K562 (cell line): Measurements from ENCODE around the gene DKC1.

Experiments
- CBX5 ChIP-seq: IDR thresholded peaks from 2 replicates; pipeline ENCODE4 v1.6.1; 2014; ENCODE audit warnings: low read depth, borderline replicate concordance
- EP300 ChIP-seq: IDR thresholded peaks from 2 replicates; pipeline ENCODE4 v1.6.1; 2012; ENCODE audit warnings: low read length, improper control_type of control experiment
- JUND ChIP-seq, 2 experiments: IDR thresholded peaks; 2 replicates in 1 of 2; 3 replicates in 1 of 2; pipeline ENCODE4 v1.6.1; 2011; ENCODE audit warnings: borderline replicate concordance in 2 of 2, low read depth in 2 of 2, low read length in 2 of 2, improper control_type of control experiment in 1 of 2, missing biosample characterization in 1 of 2, missing genetic modification characterization in 1 of 2, missing genetic modification reagents in 1 of 2
- TEAD2 ChIP-seq: fragments of 450-650 bp; IDR thresholded peaks from 2 replicates; pipeline ENCODE4 v1.6.1; 2016; ENCODE audit warnings: missing genetic modification characterization, control low read depth, missing compliant biosample characterization
- TF ChIP-seq, protein P1 (sequence below): sonication (generic); formaldehyde crosslinking; IDR thresholded peaks from 2 replicates; pipeline ENCODE4 v1.9.0; 2022; ENCODE audit warnings: mild to moderate bottlenecking, missing genetic modification reagents

DNA sequence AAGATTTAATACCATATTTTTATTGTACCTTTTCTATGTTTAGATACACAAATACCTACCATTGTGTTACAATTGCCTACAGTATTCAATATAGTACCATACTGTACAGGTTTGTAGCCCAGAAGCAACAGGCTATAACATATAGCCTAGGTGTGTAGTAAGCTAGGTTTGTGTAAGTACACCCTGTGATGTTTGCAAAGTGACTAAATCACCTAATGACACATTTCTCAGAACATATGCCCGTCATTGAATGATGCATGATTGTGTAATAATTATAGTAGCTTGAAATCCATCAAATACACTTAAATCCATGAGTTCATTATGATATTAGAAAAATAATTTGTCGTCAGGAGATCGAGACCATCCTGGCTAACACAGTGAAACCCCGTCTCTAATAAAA, 42.6 kb upstream of the DKC1 start:
- TF ChIP-seq EP300 (no peak), JUND (IDR thresholded peaks at IDR 0.05; ENCODE audit: borderline replicate concordance, low read depth, low read length) (no peak), JUND (tag; IDR thresholded peaks at IDR 0.05; ENCODE audit: borderline replicate concordance, low read depth, low read length) (no peak), CBX5 (no peak), TEAD2 (tag) (no peak)
- TF ChIP-seq, protein P1, sequence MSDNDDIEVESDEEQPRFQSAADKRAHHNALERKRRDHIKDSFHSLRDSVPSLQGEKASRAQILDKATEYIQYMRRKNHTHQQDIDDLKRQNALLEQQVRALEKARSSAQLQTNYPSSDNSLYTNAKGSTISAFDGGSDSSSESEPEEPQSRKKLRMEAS (CRISPR knock-in tag), result no peak
